Right hindlimb (tissue), 1 donor: ENCODE results near the gene TRIP10.

ENCODE experiments used
- DNase-seq: peaks from one replicate; pipeline ENCODE4 v3.0.0-alpha.2; 2018

The TRIP10 gene

DNA sequence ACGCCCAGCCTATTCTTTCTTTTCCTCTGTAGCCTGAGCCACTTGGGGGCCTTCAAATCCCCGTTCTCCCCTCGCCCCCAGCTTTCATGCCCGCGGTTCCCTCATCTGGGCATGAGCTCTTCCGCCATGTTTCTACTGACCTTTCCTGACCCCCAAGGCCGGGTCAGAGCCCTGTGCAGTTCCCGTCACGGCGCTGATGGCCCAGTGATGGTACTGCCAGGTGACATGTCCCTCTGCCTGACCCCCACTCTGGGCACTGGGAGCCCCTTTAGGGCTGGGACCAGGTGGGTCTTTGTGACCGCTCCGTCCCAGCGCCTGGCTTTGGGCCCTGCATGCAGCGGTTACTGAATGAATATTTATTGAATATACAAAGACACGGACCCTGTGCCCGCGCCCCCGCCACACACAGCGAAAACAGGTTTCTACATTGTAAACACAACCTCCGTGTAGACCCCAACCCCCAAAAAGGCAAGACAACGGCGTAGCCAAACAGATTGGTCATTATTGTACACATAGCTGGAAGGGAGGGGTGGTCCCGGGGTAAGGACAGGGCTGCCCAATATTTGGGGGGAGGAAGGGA, 9.8 kb upstream of the TRIP10 start:
- no peak for DNase-seq

DNA sequence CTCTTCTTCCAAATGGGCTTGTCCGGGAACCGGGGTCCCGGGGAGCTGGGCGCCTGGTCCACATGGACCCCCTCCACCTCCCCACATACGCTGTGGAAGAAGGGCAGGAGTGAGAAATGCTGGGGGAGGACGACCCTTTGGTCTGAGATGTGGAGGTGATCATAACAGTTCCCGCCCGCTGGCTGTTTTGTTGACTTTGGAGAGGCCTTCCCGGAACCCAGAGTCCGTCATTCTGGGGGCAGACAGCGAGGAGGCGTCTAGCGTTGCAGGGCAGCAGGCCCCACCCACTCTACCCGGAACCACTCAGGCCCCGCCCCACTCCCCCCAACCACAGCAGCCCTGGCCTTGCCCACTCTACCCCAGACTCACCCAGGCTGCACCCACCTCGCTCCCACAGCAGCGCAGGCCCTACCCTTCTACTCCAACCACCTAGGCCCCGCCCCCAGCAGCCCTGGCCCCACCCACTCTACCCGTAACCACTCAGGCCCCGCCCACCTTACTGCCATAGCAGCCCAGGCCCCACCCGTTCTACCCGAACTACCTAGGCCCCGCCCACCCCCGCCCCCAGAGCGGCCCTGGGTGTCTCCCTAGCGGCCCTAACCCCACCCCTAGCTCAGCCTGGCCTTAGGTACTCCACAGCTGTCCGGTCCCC, 9.2 kb upstream of the TRIP10 start:
- no peak for DNase-seq

DNA sequence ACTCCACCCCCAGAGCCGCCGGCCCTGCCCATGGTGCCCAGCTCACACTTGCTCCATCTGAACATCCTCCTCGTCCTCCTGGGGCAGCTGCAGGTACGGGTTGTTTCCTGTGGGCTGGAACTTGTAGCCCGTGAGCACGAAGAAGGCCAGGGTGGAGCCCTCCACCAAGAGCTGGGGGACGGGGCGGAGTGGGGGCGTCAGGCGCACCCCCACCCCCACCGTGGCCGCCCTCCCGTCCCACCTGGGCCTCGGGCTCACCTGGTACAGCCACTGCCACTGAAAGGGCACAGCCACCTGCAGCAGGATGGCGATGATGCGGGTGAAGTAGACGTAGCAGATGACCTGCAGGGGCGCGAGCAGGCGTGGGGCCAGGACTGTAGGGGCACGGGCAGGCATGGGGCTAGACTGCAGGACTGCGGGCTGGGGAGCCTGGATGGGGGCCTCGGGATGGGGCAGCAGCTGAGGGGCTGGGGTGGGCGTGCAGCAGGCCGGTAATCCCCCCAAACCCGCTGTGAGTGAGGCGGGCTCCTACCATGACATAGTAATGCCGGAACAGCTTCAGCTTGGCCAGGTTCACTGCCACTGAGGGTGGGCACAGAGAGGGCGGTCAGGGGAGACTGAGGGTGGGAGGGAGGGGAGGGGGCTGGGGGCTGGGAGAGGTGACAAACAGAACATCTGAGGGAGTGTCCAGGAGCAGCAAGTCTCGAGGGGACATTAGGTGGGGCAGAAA, 8.4 kb upstream of the TRIP10 start:
- no peak for DNase-seq

DNA sequence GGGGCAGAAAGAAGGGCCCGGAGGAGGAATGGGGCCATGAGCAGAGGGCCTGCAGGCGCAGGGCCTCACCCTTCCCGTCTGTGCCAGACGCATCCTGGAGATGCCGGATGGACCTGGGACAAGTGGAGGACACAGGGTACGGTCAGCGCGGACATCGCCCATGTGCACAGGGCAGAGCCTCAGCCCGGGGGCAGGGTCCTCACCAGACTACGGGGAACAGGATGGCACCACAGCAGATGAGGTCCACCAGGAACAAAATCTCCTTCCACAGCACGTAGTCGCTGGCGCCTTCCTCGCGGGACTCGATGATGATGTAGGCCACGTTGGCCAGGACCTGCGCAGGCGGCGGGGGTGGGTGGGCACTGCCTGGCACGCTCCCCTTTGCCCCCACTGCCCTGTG, 7.7 kb upstream of the TRIP10 start:
- no peak for DNase-seq

DNA sequence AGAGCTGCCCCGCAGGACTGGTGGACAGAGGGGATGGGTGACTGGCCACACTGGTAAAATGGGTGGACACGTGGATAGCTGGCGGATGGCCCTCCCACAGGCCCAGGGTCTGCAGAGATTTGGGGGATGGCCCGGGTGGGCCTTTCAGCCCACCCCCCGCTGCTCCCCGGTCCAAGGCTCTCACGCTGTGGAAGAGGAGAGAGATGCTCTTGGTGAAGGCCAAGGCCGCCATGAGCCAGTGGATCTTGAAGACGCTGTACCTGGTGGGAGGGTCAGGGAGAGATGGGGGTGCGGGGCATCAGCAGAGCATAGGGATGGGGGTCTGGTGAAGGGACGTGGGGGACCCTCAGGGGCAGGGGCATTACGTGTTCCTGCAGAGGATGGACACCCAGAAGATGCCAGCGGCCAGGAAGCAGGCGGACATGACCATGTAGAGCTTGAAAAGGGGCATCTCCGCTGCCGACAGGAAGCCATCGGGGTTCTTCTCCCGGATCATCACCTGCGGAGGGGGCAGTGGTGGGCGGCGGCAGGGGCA, 6.6 kb upstream of the TRIP10 start:
- no peak for DNase-seq

DNA sequence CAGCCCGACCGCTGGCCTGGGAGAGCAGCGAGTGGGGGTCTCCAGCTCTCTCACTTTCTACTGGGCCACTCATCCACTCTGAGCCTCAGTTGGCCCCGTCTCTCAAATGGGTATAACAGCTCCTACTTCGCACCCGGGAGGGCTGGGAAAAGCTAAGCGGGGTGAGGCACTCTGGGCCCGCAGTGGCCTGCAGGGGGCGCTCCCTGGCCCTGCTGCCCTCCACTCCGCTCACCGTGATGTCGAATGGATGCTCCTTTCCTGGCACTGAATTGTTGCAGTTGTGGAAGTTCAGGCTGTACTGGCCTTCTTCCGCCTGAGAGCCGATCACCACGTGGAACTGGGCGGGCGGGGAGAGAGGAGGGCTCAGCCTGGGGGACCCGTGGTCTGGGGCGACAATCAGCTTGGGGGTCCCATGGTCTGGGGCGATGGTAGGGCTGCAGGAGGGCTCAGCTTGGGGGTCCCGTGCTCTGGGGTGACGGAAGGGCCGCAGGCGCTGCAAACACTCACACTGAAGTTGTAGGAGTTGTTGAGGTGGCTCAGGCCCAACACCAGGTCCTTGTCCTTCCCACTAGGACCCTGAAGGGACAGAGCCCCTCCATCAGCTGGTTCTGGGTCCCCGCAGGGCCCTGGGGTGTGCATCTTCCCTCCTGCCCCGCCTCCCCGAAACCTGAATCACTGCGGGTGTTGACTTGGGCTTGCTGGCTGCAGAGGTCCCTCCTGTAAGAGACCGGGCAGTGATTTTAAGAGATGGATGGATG, 6.0 kb upstream of the TRIP10 start:
- no peak for DNase-seq

DNA sequence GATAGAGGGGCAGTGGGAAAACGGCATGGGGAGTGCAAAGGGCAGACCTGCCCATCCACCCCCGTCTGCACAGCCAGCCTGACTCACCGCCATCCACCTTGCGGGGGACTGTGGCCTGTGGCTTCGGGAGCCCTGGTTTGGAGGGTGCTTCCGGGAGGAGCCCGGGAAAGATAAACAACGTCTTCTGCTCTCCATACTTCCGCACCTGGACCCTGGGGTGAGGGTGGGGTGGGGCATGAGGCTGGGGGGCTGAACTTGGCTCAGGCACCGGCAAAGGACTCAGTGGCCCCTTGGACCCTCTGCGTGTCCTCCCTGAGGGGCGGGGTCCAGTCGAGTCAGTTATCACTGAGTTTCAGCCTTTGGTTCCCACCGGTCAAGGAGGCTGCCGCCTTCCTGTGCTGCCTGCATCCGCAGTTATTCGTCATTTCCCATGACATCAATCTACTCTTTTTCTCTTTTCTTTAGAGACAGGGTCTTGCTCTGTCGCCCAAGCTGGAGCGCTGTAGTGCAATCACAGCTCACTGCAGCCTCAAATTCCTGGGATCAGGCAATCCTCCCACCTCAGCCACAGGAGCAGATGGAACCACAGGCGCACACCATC, 5.3 kb upstream of the TRIP10 start:
- DNase-seq: no peak

DNA sequence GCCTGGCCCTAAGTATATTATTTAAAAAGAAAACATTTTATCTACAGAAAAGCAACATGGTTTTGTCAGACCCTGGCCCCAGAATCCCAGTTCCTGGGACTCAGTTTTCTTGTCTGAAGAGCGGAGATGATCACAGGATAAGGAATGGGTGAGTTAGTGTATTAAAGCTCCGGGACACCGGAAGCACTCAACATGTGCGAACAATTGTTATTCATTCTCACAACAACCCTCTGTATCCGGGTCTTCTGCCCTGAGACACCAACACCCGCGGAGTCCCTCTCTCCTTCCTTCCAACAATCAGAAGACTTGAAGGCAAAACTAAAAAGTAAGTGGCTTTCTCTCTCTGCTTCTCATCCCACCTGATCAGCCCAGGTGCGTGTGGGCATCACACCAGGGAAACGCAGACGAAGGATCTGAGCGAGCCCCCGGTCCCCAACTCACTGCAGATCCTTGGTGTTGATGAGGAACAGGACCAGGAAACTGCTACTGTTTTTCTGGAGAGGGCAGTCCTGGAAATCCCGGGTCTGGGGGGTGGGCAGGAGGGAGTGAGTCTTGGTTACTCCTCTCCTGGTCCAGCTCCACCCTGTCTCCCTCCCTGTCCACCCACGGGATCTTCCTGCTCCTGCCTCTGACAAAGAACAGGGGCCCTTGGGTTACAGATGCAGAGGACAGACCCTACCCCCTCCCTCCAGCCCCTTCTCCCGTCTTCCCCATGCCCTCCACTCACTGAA, 4.1 kb upstream of the TRIP10 start:
- no peak for DNase-seq

DNA sequence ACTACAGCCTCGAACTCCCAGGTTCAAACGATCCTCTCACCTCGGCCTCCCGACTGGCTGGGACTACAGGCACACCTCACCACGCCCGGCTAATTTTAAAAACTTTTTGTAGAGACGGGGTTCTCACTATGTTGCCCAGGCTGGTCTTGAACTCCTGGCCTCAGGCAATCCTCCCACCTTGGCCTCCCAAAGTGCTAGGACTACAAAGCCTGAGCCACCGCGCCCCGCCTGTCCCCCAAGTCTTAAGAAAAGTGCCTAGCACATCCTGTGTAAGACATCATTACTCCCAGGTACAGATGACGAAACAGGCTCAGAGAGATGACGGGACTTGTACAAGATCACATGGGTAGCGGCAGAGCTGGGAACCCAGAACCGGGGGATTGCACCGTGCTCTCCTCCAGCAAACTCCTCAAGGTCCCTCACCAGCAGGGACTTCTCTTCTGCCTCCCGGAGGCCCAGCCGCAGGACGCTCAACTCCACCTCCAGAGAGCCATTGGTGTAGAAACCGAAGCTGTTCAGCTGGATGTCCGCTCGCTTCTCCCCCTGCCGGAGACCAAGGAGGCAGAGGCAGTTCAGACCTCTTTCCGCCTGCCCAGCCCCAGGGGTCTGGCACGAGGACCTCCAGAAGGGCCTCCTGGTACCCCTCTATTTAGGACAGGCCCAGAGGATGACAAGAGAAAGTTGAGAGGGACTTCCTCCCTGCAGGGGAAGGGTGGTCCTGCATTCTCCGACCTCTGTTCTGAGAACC, 3.1 kb upstream of the TRIP10 start:
- DNase-seq: peak; percentile 85

DNA sequence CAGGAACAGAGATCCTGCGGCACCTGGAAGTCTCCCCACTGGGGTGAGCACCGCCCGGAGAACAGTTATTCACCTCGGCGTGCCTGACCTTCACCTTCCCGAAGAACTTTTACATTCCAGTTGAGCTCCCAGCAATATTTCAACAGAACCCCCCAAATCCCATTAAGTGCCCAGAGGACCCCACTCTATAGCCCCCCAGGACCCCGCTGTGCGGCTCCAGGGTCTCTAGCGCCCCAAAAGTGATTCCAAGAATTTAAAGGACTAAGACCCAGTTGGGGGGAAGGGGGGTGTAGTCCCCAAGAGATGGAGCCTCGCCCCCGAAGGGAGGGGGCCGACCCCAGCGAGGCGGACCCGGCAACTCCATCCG, 2.6 kb upstream of the TRIP10 start:
- no peak for DNase-seq

DNA sequence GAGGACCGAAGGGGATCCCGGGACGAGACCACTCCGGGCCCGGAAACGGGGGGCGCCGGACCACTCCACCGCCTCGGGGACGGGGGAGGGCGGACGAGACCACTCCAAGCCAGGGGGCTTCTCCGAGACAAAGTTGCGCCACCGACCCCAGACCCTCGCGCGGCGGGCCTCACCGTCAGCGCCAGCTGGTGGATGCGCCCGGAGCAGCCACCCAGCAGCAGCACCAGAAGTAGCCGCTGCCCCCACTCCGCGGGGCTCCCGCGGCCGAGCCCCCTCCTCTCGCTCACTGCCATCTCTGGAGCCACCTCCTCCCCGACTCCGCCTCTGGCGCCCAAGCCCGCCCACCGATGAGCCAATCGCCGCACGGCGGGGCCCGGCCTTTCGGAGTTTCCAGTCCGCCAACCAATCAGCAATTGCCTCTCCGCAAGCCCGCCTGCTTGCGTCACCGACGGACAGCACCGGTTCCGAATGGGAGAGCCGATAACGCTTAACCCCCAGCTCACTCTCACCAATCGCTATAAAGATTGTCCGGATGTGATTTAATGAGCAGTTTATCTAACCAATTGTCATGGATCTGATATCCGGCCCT, 2.1 kb upstream of the TRIP10 start, which contains the start of gene GPR108:
GPR108 (minus strand) TSS at position 297 of the 589 bp plus-strand sequence; CDS start at position 293, 4 bp downstream.
- peak; percentile 100 for DNase-seq

DNA sequence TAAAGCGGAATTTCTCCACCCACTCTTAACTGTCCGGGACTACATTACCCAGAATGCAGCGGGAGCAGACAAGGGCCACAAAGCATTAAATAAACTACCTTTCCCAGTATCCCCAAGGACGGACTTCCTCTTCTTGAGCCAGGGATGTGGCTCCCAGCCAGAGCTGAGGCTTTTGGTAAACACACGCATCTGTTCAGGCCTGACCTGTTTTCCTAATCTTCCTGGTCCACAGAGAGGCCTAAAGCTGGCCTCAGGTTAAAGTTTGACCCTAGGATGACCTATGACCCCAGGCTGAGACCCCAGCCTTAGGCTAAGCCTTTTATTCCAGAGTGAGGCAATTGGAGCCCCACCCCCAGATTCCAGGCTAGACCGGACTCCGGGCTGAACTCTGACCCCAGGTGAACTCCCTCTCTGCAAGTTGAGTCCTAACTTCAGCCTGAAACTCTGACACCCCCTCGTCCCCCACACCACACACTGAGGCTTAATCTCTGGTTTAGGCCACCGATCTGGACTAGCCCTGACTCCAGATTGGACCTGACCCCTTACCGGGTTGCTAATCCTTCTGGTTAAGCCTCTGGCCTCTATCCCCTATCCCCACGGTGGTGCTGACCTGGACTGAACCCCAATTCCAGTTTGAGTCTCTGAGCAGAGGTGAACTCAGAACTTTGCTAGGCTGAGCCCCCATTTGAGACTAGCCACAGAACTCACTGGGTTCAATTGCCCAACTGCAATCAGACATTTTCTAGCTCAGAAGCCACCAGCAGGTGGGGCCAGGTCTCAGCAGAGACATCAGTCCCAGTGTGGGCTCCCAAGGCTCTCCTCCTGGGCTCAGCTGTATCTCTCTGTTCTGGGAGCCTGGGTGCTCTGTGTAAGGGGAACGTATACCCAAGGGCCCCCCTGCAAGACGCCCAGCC, 1.4 kb upstream of the TRIP10 start:
- DNase-seq: peak; percentile 84

DNA sequence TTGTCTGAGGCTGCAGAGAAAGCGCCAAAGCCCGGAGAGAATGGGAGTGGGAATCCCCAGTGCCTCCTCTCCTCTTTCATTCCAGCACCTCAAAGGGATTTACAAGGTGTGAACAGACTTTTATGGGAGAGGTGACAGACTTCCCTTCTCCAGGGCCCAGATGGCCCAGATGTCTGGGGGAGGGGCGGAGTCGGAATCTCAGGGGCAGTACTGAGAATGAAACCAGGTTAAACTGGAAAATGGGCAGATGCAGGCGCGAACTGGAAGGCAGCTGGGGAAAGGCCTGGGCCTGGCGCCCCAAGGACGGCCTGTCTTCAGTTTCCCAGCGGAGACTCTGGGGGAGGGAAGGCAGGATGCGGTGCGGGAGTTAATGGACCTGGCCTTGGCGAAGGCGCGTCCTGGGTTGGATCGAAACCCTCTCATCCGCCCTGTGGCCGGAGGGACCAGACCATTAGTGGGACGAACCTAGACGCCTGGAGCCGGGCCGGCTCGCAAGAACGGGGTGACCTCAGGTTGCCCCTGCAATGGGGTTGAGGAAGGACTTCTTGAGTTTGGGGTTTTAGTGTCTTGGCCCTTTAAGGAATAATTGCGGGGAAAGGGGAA, 592 bp upstream of the TRIP10 start:
- DNase-seq: no peak

DNA sequence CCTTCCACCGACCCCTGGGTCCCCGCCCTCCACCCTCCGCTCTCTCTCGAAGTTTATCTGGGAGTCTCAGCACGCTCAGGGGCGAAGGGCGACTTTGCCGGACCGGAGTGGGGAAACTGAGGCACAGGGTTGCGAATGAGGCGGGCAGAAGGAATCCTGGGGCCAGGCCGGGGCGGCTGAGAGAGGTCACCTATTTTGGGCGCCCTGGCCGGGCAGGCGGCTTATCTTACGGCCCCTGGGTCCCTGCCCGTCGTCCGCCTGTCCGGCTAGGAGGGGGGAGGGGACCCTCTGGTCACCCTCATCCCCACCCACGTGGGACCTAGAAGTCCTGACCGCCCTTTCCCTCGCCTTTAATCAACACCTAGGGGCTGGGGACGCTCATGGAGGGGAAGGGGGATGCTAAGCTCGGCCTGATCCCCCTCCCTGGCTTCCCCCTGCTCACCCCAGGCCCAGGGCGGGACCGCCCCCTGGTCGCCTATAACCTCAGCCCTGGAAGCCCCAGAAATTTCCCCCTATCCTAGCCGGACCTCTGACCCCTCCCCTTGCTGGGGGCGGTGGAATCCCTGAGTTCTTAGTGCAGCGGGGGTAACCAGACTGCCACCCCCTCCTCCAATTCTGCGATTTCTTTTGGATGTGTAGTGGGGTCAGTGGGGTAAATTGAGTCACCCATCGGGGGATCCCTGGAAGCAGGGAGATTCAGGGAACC, 556 bp downstream of the TRIP10 start:
- no peak for DNase-seq

DNA sequence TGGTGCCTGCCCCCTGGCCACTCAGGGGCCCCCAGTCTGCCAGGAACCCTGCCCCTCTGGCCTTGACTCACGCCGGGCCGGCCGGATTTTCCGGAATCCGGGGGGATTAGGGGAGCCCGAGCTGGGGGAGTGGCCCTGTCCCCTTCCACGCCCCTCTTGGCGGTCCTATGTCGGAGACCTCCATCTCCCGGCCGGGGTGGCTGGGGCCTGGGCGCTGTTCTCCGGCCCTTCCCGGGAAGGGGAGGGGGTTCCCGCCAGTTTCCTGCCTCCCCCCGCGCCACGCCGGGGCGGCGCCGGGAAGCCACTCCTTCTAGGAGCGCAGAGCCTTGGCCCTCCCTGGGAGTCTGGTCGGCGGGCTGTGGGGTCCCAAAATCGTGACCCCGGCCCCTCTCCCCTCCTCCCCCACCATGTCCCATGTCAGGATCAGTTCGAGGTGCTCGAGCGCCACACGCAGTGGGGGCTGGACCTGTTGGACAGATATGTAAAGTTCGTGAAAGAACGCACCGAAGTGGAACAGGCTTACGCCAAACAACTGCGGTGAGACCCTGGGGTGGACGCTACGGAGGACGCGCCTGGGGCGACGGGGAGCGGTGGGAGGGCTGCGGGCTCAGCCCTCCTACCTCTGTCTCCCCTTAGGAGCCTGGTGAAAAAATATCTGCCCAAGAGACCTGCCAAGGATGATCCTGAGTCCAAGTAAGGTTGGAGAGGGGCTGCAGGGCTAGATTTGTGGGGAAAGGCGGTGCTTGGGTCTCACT, 1.3 kb downstream of the TRIP10 start:
- DNase-seq: peak; percentile 88

DNA sequence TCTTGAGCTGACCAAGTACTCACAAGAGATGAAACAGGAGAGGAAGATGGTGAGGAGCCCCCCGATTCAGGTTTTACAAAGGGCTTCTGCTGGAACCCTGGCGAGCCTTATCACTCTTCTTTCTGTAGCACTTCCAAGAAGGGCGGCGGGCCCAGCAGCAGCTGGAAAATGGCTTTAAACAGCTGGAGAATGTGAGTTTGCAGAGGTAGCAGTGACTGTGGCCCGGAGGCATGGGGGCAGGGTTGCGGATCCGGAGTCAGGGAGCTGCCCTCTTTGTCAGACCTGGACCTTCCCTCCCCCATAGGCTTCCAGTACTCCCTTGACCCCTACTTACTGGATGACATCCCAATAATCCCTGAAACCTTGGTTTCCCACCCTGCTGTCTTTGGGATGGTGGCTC, 3.6 kb downstream of the TRIP10 start:
- DNase-seq: no peak

DNA sequence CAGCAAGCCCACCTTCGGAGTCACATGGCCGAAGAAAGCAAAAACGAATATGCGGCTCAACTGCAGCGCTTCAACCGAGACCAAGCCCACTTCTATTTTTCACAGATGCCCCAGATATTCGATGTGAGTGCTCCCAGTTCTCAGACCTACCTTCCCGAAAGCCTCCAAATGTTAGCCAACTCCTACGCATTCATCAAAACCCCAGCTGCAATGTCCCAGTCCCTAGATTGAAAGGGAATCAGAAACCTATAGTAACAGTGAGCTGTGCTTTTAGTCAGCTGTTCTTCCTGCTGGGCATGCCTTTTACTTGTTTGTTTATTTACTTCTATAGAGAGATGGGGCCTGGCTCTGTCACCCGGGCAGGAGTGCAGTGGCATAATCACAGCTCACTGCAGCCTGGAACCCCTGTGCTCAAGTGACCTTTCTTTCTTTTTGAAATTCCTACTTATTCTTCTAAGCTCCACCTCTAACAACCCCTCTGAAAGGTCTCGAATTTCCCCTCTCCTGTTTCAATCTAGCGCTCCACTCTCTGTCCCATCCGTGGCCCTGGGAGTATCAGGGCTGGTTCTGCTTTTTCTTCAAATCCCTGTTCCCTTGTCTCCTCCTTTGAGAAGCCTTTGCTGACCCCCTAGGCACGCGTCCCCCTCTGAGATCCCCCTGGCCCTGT, 4.4 kb downstream of the TRIP10 start:
- no peak for DNase-seq
